22Rv1 (cell line): ENCODE results near the gene TRDN.

Experiments used
- H3K27ac ChIP-seq: fragments of 450-650 bp; 2 replicates; pipeline ENCODE4 v1.5.1; 2017
- ZFX ChIP-seq: fragments of 450-650 bp; IDR thresholded peaks from 2 replicates; pipeline ENCODE4 v1.6.1; 2017; ENCODE audit warnings: antibody characterized with exemption, borderline replicate concordance
- TF ChIP-seq, protein P1 (sequence below): fragments of 450-650 bp; IDR thresholded peaks from 2 replicates; pipeline ENCODE4 v1.5.1; 2017; ENCODE audit warnings: mild to moderate bottlenecking

Gene TRDN

GRCh38 chr6:123306334-123306733, 330.4 kb downstream of the TRDN start:
- TF ChIP-seq ZFX, result no peak
- TF ChIP-seq, protein P1, sequence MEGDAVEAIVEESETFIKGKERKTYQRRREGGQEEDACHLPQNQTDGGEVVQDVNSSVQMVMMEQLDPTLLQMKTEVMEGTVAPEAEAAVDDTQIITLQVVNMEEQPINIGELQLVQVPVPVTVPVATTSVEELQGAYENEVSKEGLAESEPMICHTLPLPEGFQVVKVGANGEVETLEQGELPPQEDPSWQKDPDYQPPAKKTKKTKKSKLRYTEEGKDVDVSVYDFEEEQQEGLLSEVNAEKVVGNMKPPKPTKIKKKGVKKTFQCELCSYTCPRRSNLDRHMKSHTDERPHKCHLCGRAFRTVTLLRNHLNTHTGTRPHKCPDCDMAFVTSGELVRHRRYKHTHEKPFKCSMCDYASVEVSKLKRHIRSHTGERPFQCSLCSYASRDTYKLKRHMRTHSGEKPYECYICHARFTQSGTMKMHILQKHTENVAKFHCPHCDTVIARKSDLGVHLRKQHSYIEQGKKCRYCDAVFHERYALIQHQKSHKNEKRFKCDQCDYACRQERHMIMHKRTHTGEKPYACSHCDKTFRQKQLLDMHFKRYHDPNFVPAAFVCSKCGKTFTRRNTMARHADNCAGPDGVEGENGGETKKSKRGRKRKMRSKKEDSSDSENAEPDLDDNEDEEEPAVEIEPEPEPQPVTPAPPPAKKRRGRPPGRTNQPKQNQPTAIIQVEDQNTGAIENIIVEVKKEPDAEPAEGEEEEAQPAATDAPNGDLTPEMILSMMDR, result no peak
- H3K27ac ChIP-seq, result no peak overlapping the region

DNA sequence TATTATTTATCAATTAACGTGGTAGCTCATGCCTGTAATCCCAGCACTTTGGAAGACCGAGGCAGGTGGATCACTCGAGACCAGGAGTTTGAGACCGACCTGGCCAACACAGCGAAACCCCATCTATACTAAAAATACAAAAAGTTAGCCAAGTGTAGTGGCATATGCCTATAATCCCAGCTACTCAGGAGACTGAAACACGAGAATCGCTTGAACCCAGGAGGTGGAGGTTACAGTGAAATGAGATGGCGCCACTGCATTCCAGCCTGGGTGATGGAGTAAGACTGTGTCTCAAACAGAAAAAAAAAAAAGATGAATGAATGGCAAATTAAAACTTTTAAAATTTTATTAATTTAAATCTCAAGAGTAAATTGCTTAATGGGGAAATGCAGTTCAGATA, 341.1 kb downstream of the TRDN start:
- H3K27ac ChIP-seq, result no peak overlapping the region
- TF ChIP-seq ZFX, result no peak
- TF ChIP-seq, protein P1, result no peak

GRCh38 chr6:123295181-123295580, 341.6 kb downstream of the TRDN start:
- H3K27ac ChIP-seq, result no peak overlapping the region
- TF ChIP-seq ZFX, result no peak
- TF ChIP-seq, protein P1, result no peak

DNA sequence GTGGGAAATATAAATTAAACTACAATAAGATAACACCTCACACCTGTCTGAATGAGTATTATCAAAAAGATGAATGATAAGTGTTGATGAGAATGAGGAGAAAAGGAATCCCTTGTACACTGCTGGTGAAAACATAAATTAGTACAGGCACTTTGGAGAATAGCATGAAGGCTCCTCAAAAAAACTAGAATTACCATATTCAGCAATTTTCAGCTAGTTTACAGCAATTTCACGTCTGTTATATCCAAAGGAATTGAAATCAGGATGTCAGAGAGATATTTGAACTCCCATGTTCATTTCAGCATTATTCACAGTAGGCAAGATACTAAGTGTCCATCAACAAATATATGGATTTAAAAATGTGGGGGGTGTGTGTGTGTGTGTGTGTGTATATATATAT, 348.1 kb downstream of the TRDN start:
- H3K27ac ChIP-seq, result no peak overlapping the region
- TF ChIP-seq, protein P1, result no peak
- TF ChIP-seq ZFX, result no peak

GRCh38 chr6:123276546-123276980, 360.2 kb downstream of the TRDN start:
- no peak overlapping the region for H3K27ac ChIP-seq
- TF ChIP-seq, protein P1, result no peak
- no peak for TF ChIP-seq ZFX

GRCh38 chr6:123263981-123264380, 372.8 kb downstream of the TRDN start:
- H3K27ac ChIP-seq, result no peak overlapping the region
- TF ChIP-seq, protein P1, result no peak
- no peak for TF ChIP-seq ZFX

GRCh38 chr6:123240626-123241025, 396.1 kb downstream of the TRDN start:
- TF ChIP-seq ZFX, result no peak
- TF ChIP-seq, protein P1, result no peak
- H3K27ac ChIP-seq, result no peak overlapping the region
